ENCODE measurements around the gene DDX41.
"Not testable (repeated sequence)": the region's sequence is repeated elsewhere in the genome, so short reads cannot be mapped to it uniquely, and the experiment has no call there.

Gene DDX41

GRCh38 chr5:177537389-177538361 lies 20.9 kb upstream of the DDX41 start:
- DNase-seq: no peak

- no peak for DNase-seq
Observed at GRCh38 chr5:177536386-177536785, 19.6 kb upstream of the DDX41 start.

GRCh38 chr5:177535125-177535524 lies 18.4 kb upstream of the DDX41 start:
- no peak for DNase-seq

GRCh38 chr5:177534433-177534832 lies 17.7 kb upstream of the DDX41 start:
- not testable (repeated sequence) for DNase-seq

- no peak for DNase-seq
Observed at GRCh38 chr5:177531209-177531940, 14.6 kb upstream of the DDX41 start.

GRCh38 chr5:177530638-177531037 lies 13.9 kb upstream of the DDX41 start:
- DNase-seq: no peak

- no peak for DNase-seq
Observed at GRCh38 chr5:177529247-177530203, 12.8 kb upstream of the DDX41 start.

- DNase-seq: no peak
Observed at GRCh38 chr5:177528631-177529030, 11.9 kb upstream of the DDX41 start.

GRCh38 chr5:177527595-177527994 lies 10.8 kb upstream of the DDX41 start:
- DNase-seq: no peak

- DNase-seq: no peak
Observed at GRCh38 chr5:177526791-177527190, 10.0 kb upstream of the DDX41 start.

- DNase-seq: no peak
Observed at GRCh38 chr5:177526191-177526590, 9.4 kb upstream of the DDX41 start.

- no peak for DNase-seq
Observed at GRCh38 chr5:177524941-177525655, 8.3 kb upstream of the DDX41 start.

- no peak for DNase-seq
Observed at GRCh38 chr5:177524539-177524900, 7.8 kb upstream of the DDX41 start.

GRCh38 chr5:177523711-177524538 lies 7.2 kb upstream of the DDX41 start:
- no peak for DNase-seq

- DNase-seq: no peak
Observed at GRCh38 chr5:177520916-177521513, 4.3 kb upstream of the DDX41 start.

- no peak for DNase-seq
Observed at GRCh38 chr5:177520271-177520670, 3.5 kb upstream of the DDX41 start.

- no peak for DNase-seq
Observed at GRCh38 chr5:177519463-177520235, 2.9 kb upstream of the DDX41 start.

GRCh38 chr5:177515580-177515979 lies 1.2 kb downstream of the DDX41 start:
- no peak for DNase-seq

- no peak for DNase-seq
Observed at GRCh38 chr5:177514541-177514940, 2.2 kb downstream of the DDX41 start.

- no peak for DNase-seq
Observed at GRCh38 chr5:177513500-177513899, 3.3 kb downstream of the DDX41 start.
